Retina (tissue), 1 donor: Measurements from ENCODE around the gene KHDC1.
"Not testable (repeated sequence)": the region's sequence is repeated elsewhere in the genome, so short reads cannot be mapped to it uniquely, and the experiment has no call there.

Source experiments
- DNase-seq: peaks from one replicate; pipeline ENCODE4 v3.0.0-alpha.2; 2016

The KHDC1 gene, protein sequence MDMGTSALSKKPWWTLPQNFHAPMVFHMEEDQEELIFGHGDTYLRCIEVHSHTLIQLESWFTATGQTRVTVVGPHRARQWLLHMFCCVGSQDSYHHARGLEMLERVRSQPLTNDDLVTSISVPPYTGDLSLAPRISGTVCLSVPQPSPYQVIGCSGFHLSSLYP

GRCh38 chr6:73262671-73263569, at the start of gene KHDC1:
TSS of gene KHDC1 (minus strand) at chr6:73263196. CDS start at chr6:73242517, 20,679 bp downstream.
- DNase-seq: peak; percentile 84

GRCh38 chr6:73310503-73310845, 47.5 kb upstream of the KHDC1 start:
- DNase-seq: not testable (repeated sequence)

DNA sequence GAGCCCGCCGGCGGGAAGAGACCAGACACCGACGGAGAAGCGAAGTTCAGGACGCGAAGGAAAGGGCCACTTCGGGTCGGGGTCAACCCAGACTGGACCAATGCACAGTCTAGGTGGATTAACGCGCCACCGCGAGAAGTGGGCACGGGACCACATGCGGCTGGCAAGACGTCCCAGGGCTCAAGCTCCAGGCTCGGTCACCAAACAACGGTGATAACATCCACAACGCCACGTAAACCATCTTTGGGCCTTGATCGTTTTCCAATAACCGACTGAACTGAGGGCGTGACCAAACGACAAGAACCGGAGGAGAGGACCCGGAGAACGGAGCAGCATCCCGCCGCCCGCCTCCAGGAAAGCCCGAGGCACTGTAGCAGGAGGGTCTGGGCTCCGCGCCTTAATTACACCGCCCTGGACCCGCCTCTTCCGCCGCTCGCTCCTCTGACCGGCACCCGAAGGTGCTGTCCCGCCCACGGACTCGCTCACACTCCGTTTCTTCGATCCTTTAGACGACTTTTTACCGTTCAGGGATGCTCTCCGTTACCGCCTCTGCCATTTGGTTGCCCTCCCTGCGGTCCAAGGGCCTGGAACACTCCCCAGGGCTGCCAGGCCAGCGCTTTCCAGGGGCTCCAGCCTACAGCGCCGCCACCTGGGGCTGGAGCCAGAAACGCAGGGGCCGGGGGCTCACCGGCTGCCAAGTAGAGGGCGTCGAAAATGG, 46.9 kb upstream of the KHDC1 start:
- DNase-seq: peak; percentile 91

- no peak for DNase-seq
Observed at GRCh38 chr6:73309535-73309784, 46.5 kb upstream of the KHDC1 start.

- no peak for DNase-seq
Observed at GRCh38 chr6:73308712-73309534, 45.9 kb upstream of the KHDC1 start.

GRCh38 chr6:73303773-73304172, 40.8 kb upstream of the KHDC1 start:
- DNase-seq: not testable (repeated sequence)

DNA sequence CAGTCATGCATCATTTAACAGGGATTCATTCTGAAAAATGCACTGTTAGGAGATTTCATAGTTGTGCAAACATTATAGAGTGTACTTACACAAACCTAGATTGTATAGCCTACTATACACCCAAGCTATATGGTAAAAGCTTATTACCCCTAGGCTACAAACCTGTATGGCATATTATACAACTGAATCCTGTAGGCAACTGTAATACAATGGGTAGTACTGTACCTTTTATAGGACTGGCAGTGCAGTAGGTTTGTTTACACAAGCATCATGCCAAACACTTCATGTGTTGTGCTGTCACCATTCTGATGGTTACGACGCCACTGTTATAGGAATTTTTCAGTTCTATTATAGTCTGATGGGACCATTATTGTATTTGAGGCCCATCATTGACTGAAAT, 39.3 kb upstream of the KHDC1 start:
- DNase-seq: no peak

DNA sequence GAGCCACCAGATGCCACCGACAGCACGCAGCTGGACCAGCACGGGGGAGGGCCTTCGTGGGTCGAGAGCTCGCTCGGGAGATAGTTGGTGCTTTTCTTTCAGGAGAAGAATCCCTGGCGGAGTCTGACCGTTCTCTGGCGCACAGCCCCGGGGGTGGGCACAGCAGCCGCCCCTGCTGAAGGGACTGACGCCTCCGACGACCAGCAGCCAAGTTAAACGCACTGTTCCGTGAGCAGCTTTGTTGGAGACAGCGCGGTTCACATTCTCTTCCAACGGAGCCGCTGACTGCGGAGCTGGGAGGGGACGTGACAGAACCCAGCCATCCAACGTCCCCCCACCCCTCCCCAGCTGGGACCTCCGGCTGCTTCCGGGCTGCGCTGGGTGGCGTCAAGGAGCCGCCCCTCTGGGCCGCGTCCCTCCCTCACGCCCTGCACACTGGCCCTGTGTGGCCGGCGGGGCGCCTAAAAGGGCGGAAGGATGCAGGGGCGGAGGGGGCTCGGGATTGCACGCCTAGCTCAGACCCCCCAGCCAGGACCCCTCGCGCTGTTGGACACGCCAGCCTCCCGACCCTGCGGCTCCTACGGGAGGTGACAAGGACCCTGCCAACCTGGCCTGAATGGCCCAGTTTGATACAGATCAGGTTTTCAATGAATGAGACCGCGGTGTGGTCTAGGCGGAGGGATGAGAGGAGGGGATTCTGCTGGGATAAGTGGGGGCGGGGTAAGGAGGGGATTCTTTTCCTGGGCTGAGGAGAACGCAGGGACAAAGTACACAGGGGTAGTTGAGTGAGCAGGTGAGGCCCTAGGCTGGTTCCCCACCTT, 36.4 kb upstream of the KHDC1 start:
- peak; percentile 81 for DNase-seq

DNA sequence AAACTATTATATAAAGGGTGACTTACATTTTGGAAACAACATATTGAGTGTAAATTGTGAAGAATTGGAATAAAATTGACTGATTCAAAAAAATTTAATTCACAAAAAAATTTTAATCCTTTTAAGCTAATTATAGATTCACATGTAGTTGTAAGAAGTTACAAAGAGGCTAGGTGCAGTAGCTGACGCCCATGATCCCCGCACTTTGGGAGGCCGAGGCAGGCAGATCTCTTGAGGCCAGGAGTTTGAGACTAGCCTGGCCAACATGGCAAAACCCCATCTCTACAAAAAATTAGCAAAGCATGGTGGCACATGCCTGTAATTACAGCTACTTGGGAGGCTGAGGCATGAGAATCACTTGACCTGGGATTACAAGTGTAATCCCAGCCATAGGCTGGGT, 30.3 kb upstream of the KHDC1 start:
- no peak for DNase-seq

DNA sequence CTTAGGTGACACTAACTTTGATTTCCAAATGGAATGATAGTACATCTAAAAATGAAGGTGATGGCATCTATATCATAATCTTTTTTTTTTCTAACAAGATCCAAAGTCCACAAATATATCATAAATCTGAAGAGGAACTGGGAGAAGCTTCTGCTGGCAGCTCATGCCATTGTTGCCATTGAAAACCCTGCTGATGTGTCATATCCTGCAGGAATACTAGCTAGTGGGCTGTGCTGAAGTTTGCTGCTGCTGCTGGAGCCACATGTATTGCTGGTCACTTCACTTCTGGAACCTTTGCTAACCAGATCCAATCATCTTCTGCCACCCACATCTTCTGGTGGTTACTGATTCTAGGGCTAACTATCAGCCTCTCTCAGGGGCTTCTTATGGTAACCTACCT, 27.4 kb upstream of the KHDC1 start:
- no peak for DNase-seq

DNA sequence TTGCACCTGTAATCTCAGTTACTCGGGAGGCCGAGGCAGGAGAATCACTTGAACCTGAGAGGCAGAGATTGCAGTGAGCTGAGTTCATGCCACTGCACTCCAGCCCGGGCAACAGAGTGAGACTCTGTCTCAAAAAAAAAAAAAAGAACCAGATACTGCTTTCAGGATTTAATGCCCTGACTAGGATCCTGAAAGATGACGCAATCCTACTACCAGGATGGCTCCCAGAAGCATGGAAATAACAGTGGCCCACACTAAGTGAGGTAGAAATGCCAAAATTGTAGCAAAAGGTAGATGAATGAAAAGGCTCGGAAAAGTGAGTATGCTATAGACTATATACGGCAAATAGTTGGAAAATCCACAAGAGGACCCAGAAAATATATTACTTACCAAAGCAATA, 23.8 kb upstream of the KHDC1 start:
- no peak for DNase-seq

DNA sequence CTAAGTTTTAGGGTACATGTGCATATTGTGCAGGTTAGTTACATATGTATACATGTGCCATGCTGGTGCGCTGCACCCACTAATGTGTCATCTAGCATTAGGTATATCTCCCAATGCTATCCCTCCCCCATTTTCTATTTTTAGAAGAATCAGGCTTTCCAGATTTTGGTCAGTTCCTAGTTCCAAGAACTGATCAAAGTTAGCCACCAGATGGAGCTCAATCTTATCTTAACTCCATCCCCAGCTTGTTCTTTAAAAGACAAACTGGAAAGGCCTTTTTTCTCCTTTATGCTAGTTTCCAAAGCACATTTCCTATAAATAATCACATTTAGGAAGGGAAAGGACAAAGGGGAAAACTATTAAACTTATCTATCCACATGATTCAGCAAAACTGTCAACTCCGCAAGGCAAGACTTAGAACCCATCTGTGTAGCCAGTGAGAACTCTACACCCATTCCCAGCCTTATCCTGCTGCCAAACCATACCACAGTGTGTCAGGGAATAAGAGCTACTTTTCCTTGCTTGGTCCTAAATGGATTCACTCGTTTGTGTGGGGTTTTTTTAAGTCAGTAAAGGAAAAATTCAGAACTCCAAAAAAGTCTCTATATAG, 22.8 kb upstream of the KHDC1 start:
- DNase-seq: peak; percentile 25

DNA sequence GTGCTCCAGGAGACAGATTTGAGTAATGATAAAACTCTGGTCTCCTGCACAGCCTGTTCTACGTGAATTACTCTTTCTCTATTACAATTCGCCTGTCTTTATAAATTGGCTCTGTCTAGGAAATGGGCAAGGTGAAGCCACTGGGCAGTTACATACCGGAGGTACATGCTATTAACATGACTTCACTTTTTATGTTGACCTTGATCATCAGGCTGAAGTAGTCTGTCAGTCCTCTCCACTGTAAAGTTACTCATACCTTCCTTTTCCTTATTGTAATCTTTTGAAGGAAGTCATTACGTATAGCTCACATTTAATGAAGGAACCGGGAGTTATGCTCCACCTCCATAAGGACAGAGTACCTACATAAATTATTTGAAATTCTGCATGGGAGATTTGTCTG, 19.9 kb upstream of the KHDC1 start:
- no peak for DNase-seq

- DNase-seq: not testable (repeated sequence)
Observed at GRCh38 chr6:73281684-73282083, 18.7 kb upstream of the KHDC1 start.

DNA sequence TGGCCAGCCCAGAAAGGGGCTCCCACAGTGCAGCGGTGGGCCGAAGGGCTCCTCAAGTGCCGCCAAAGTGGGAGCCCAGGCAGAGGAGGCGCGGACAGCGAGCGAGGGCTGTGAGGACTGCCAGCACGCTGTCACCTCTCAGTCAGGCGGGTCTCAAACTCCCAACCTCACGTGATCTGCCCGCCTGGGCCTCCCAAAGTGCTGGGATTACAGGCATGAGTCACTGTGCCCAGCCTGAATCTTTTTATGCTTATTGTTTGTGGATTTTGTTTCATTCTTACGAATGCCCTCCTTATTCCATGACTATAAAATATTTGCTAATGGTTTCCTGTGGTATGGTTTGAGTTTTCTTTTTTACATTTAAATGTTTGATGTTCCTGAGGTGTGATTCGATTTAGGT, 6.3 kb upstream of the KHDC1 start:
- DNase-seq: not testable (repeated sequence)

GRCh38 chr6:73268896-73269295, 5.9 kb upstream of the KHDC1 start:
- not testable (repeated sequence) for DNase-seq

- DNase-seq: no peak
Observed at GRCh38 chr6:73264446-73264845, 1.4 kb upstream of the KHDC1 start.

DNA sequence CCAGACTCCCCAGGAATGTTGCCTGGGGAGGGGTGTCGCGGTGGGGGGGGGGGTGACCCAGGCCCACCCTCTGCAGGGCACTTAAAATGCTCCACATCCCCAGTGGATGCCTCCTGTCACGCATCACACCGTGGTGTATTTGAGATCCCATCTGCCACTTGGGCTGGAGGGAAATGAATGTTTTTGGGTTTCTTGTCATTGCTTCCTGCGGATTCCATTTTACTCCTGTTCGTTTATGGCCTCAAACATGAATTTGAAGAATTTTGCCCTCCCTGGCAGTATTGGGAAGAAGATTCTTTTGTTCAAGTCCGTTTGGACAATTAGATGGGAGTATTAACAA, 544 bp upstream of the KHDC1 start:
- no peak for DNase-seq

GRCh38 chr6:73258721-73259120, 4.3 kb downstream of the KHDC1 start:
- DNase-seq: no peak

- not testable (repeated sequence) for DNase-seq
Observed at GRCh38 chr6:73254323-73254722, 8.7 kb downstream of the KHDC1 start.

- no peak for DNase-seq
Observed at GRCh38 chr6:73252703-73253102, 10.3 kb downstream of the KHDC1 start.

DNA sequence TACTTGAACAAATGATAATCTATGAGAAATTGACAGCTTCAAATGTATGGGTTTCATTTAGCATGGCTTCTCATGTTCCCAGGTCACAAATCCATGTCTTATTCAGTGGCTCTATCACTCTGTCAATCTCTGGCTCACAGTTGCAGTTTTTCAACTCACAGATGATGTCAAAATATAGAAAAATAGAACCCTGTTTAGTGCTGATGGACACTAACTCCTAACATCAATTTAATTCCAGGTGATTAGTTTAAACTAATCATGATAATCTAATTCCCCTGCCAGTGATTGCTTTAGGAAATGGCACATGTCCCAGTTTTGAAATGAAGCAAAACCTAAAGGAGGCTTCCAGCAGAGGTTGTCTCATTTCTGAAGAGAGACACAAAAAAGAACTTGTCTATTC, 13.0 kb downstream of the KHDC1 start:
- DNase-seq: no peak
